SK-N-SH treated with all-trans-retinoic acid at 6 μM for 48 hours (cell line): Measurements from ENCODE around the gene GAK.

Experiments used
- ATAC-seq: fragments of 200-7000 bp; cut with Tn5 transposase; 3 replicates; pipeline ENCODE4 v1.9.1; 2020; ENCODE audit warnings: mild to moderate bottlenecking, moderate library complexity
- ARNTL ChIP-seq: fragments of 450-650 bp; formaldehyde crosslinking; IDR thresholded peaks from 2 replicates; pipeline ENCODE4 v1.5.0; 2020; ENCODE audit warnings: low read depth, mild to moderate bottlenecking, moderate library complexity, borderline replicate concordance
- BACH2 ChIP-seq: fragments of 250-450 bp; sonication (Bioruptor Pico); IDR thresholded peaks from 2 replicates; pipeline ENCODE4 v1.9.0; 2021; ENCODE audit warnings: mild to moderate bottlenecking, borderline replicate concordance
- CSDC2 ChIP-seq: fragments of 250-450 bp; sonication (Bioruptor Pico); IDR thresholded peaks from 2 replicates; pipeline ENCODE4 v1.5.0; 2020; ENCODE audit warnings: mild to moderate bottlenecking, moderate library complexity
- ESRRG ChIP-seq: fragments of 250-450 bp; sonication (Bioruptor Pico); IDR thresholded peaks from 2 replicates; pipeline ENCODE4 v1.6.1; 2021; ENCODE audit warnings: mild to moderate bottlenecking
- GLIS3 ChIP-seq: fragments of 250-450 bp; sonication (Bioruptor Pico); IDR thresholded peaks from 2 replicates; pipeline ENCODE4 v1.5.0; 2020; ENCODE audit warnings: mild to moderate bottlenecking, moderate library complexity
- ISL1 ChIP-seq: fragments of 250-450 bp; sonication (Bioruptor Pico); IDR thresholded peaks from 2 replicates; pipeline ENCODE4 v2.1.2; 2022; ENCODE audit warnings: mild to moderate bottlenecking, moderate library complexity
- OSR1 ChIP-seq: fragments of 250-450 bp; sonication (Bioruptor Pico); IDR thresholded peaks from 2 replicates; pipeline ENCODE4 v1.8.0; 2022; ENCODE audit warnings: moderate library complexity, mild to moderate bottlenecking, inconsistent platforms
- PPARA ChIP-seq: fragments of 250-450 bp; sonication (Bioruptor Pico); IDR thresholded peaks from 2 replicates; pipeline ENCODE4 v1.5.0; 2020; ENCODE audit warnings: mild to moderate bottlenecking, borderline replicate concordance
- RARB ChIP-seq: fragments of 250-450 bp; sonication (Bioruptor Pico); IDR thresholded peaks from 2 replicates; pipeline ENCODE4 v1.8.0; 2021; ENCODE audit warnings: mild to moderate bottlenecking, moderate library complexity
- TCF4 ChIP-seq: fragments of 250-450 bp; sonication (Bioruptor Pico); IDR thresholded peaks from 2 replicates; pipeline ENCODE4 v1.8.0; 2021; ENCODE audit warnings: mild to moderate bottlenecking, moderate library complexity, borderline replicate concordance
- ZC3H10 ChIP-seq: fragments of 250-450 bp; sonication (Bioruptor Pico); IDR thresholded peaks from 2 replicates; pipeline ENCODE4 v1.5.1; 2021; ENCODE audit warnings: mild to moderate bottlenecking, moderate library complexity
- ZFP3 ChIP-seq: fragments of 250-450 bp; sonication (Bioruptor Pico); IDR thresholded peaks from 2 replicates; pipeline ENCODE4 v1.5.0; 2020; ENCODE audit warnings: mild to moderate bottlenecking, moderate library complexity
- ZFP30 ChIP-seq: fragments of 450-650 bp; formaldehyde crosslinking; IDR thresholded peaks from 2 replicates; pipeline ENCODE4 v1.5.0; 2022; ENCODE audit warnings: mild to moderate bottlenecking, moderate library complexity
- ZNF565 ChIP-seq: fragments of 450-650 bp; formaldehyde crosslinking; conservative IDR thresholded peaks from 2 replicates; pipeline ENCODE4 v1.5.0; 2020; ENCODE audit warnings: low read depth, mild to moderate bottlenecking, moderate library complexity
- ZNF70 ChIP-seq: fragments of 450-650 bp; formaldehyde crosslinking; IDR thresholded peaks from 2 replicates; pipeline ENCODE4 v1.5.0; 2020; ENCODE audit warnings: mild to moderate bottlenecking, moderate library complexity
- ZNF8 ChIP-seq: fragments of 450-650 bp; formaldehyde crosslinking; IDR thresholded peaks from 2 replicates; pipeline ENCODE4 v1.5.0; 2020; ENCODE audit warnings: mild to moderate bottlenecking, moderate library complexity
- TF ChIP-seq, protein P1 (sequence below): fragments of 250-450 bp; sonication (Bioruptor Pico); IDR thresholded peaks from 2 replicates; pipeline ENCODE4 v1.5.1; 2021; ENCODE audit warnings: mild to moderate bottlenecking, moderate library complexity
- TF ChIP-seq, protein P2 (sequence below): fragments of 250-450 bp; sonication (Bioruptor Pico); IDR thresholded peaks from 2 replicates; pipeline ENCODE4 v1.8.0; 2021; ENCODE audit warnings: low read depth, mild to moderate bottlenecking, moderate library complexity, borderline replicate concordance
- TF ChIP-seq, protein P3 (sequence below): fragments of 250-450 bp; sonication (Bioruptor Pico); IDR thresholded peaks from 2 replicates; pipeline ENCODE4 v1.8.0; 2020; ENCODE audit warnings: mild to moderate bottlenecking, moderate library complexity, borderline replicate concordance
- TF ChIP-seq, protein P4 (sequence below): fragments of 250-450 bp; sonication (Bioruptor Pico); IDR thresholded peaks from 2 replicates; pipeline ENCODE4 v1.5.0; 2020; ENCODE audit warnings: mild to moderate bottlenecking, moderate library complexity
- TF ChIP-seq, protein P5 (sequence below): fragments of 250-450 bp; sonication (Bioruptor Pico); IDR thresholded peaks from 2 replicates; pipeline ENCODE4 v1.5.1; 2020; ENCODE audit warnings: low read depth, mild to moderate bottlenecking, moderate library complexity

GAK gene

DNA sequence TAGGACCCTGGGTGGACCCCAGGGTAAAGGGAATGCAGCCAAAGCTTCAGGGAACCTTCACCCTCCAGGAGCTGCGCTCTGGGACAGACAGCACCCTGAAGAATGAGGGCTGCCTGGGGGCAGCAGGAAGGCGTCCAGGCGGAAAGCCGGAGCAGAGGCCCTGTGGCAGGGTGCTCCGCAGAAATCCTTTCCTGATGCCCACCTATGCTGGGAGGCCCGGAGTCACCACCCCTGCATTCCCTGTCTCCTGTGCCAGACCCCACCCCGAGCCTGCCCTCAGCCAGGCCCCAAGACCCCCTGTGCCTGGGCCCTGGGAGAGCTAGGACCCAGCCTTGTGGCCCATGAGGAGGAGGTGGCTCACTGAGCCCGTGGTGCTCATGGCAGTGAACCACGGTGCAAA is 42.6 kb upstream of the GAK start:
- no peak for ATAC-seq
- TF ChIP-seq ISL1 (CRISPR knock-in tag) (no peak), TCF4 (CRISPR knock-in tag) (no peak), ZNF70 (no peak), GLIS3 (no peak), ZFP3 (CRISPR knock-in tag) (no peak), PPARA (CRISPR knock-in tag) (no peak), BACH2 (CRISPR knock-in tag) (no peak), ESRRG (CRISPR knock-in tag) (no peak), ZNF565 (CRISPR knock-in tag) (no peak), ZFP30 (CRISPR knock-in tag) (no peak), ARNTL (no peak)
- TF ChIP-seq, protein P1, sequence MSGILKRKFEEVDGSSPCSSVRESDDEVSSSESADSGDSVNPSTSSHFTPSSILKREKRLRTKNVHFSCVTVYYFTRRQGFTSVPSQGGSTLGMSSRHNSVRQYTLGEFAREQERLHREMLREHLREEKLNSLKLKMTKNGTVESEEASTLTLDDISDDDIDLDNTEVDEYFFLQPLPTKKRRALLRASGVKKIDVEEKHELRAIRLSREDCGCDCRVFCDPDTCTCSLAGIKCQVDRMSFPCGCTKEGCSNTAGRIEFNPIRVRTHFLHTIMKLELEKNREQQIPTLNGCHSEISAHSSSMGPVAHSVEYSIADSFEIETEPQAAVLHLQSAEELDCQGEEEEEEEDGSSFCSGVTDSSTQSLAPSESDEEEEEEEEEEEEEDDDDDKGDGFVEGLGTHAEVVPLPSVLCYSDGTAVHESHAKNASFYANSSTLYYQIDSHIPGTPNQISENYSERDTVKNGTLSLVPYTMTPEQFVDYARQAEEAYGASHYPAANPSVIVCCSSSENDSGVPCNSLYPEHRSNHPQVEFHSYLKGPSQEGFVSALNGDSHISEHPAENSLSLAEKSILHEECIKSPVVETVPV (CRISPR knock-in tag) = no peak

DNA sequence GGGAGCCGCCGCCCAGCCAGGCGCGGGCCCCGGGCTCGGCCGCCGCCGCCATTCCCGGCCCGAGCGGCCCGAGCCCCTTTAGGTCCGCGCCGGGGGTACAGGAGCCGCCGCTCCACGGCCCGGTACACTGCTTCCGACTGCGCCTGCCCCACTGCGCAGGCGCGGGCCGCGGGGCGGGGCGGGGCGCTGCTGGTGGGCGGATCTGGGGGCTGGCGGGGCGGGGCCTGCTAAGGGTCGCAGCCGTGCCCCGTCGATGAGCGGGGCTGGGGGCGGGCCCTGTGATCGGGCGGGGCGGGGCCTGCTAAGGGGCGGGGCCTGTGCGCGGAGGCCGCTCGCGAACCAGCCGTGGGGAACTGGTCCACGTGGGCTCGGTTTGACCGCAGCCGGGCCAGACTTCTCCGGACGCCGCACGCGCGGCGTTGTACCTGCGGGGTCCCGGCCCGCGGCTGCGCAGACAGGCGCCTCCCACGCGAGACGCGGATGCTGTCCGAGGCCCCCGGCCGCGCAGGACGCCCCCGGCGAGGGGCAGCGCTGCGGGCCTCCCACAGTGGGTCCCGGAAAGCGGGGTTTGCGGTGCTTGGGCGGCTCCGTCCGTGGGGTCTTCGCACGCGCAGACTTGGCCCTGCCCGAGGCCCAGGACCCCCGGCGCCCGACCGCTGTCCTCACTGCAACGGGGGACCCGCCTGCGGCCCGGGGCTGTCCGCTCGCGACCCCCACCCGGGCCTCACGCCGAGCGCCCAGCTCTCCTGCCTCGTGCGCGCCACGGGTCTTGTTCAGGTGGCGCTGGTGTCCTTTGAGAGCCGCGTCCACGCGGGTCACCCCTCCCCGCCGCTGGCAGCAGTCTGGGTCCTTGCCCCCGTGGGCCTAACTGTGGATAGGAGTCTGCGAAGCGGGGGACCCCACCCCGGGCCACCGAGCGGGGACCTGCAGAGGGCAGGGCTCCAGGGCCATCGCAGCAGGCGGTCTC is 41.6 kb upstream of the GAK start, which contains the start of gene DGKQ:
Gene DGKQ, minus strand, starts transcription at position 139 of the 967 bp plus-strand sequence. Its CDS starts 87 bp downstream, at position 52.
- TF ChIP-seq PPARA (CRISPR knock-in tag) (no peak), GLIS3 (no peak), ZC3H10 (CRISPR knock-in tag) (no peak), ISL1 (CRISPR knock-in tag) (no peak)
- TF ChIP-seq, protein P2, sequence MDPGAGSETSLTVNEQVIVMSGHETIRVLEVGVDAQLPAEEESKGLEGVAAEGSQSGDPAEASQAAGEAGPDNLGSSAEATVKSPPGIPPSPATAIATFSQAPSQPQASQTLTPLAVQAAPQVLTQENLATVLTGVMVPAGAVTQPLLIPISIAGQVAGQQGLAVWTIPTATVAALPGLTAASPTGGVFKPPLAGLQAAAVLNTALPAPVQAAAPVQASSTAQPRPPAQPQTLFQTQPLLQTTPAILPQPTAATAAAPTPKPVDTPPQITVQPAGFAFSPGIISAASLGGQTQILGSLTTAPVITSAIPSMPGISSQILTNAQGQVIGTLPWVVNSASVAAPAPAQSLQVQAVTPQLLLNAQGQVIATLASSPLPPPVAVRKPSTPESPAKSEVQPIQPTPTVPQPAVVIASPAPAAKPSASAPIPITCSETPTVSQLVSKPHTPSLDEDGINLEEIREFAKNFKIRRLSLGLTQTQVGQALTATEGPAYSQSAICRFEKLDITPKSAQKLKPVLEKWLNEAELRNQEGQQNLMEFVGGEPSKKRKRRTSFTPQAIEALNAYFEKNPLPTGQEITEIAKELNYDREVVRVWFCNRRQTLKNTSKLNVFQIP (CRISPR knock-in tag) = no peak
- TF ChIP-seq, protein P3, sequence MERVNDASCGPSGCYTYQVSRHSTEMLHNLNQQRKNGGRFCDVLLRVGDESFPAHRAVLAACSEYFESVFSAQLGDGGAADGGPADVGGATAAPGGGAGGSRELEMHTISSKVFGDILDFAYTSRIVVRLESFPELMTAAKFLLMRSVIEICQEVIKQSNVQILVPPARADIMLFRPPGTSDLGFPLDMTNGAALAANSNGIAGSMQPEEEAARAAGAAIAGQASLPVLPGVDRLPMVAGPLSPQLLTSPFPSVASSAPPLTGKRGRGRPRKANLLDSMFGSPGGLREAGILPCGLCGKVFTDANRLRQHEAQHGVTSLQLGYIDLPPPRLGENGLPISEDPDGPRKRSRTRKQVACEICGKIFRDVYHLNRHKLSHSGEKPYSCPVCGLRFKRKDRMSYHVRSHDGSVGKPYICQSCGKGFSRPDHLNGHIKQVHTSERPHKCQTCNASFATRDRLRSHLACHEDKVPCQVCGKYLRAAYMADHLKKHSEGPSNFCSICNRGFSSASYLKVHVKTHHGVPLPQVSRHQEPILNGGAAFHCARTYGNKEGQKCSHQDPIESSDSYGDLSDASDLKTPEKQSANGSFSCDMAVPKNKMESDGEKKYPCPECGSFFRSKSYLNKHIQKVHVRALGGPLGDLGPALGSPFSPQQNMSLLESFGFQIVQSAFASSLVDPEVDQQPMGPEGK (CRISPR knock-in tag) = no peak
- ATAC-seq = peak; percentile 87

DNA sequence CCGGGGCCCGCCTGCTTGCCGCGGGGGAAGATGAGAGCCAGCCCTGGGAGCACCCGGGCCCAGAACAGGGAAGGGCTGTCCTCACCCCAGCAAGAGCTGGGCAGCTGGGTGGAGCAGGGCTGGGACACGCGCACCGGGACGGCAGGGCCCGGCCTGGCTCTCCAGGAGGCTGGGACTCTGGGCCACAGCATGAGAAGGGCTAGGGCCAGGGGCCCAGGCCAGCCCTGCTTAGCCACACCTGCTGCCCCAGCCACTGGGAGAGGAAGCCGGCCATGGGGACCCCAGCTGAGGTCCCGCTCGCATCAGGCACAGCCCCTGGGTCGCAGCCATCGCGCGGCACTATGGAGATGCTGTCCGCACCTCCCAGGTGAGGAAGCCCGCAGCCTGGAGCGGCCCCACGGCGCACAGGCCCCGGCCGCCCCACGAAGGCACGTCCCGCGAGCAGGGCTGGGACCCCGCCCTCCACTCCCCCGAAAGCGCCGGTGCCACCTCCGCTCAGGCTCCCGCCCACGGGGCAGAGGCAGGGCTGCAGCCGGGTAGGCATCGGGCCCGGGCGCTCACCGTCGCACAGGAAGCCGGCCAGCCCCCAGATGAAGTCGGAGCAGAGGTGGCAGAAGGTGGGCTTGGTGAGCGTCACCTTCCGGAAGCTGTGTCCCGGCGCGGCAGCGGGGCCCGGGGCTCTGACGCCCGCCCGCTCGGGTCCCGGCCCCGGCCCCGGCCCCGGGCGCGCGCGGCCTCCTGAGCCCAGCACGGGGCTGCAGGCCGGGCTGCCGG is 40.7 kb upstream of the GAK start:
- no peak for TF ChIP-seq ZNF8 (CRISPR knock-in tag)
- no peak for TF ChIP-seq ISL1 (CRISPR knock-in tag)
- no peak for TF ChIP-seq OSR1 (CRISPR knock-in tag)
- no peak for TF ChIP-seq ESRRG (CRISPR knock-in tag)
- TF ChIP-seq CSDC2 (CRISPR knock-in tag) = no peak
- TF ChIP-seq TCF4 (CRISPR knock-in tag) = no peak
- TF ChIP-seq, protein P4, sequence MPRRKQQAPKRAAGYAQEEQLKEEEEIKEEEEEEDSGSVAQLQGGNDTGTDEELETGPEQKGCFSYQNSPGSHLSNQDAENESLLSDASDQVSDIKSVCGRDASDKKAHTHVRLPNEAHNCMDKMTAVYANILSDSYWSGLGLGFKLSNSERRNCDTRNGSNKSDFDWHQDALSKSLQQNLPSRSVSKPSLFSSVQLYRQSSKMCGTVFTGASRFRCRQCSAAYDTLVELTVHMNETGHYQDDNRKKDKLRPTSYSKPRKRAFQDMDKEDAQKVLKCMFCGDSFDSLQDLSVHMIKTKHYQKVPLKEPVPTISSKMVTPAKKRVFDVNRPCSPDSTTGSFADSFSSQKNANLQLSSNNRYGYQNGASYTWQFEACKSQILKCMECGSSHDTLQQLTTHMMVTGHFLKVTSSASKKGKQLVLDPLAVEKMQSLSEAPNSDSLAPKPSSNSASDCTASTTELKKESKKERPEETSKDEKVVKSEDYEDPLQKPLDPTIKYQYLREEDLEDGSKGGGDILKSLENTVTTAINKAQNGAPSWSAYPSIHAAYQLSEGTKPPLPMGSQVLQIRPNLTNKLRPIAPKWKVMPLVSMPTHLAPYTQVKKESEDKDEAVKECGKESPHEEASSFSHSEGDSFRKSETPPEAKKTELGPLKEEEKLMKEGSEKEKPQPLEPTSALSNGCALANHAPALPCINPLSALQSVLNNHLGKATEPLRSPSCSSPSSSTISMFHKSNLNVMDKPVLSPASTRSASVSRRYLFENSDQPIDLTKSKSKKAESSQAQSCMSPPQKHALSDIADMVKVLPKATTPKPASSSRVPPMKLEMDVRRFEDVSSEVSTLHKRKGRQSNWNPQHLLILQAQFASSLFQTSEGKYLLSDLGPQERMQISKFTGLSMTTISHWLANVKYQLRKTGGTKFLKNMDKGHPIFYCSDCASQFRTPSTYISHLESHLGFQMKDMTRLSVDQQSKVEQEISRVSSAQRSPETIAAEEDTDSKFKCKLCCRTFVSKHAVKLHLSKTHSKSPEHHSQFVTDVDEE (CRISPR knock-in tag) = no peak
- TF ChIP-seq, protein P5, sequence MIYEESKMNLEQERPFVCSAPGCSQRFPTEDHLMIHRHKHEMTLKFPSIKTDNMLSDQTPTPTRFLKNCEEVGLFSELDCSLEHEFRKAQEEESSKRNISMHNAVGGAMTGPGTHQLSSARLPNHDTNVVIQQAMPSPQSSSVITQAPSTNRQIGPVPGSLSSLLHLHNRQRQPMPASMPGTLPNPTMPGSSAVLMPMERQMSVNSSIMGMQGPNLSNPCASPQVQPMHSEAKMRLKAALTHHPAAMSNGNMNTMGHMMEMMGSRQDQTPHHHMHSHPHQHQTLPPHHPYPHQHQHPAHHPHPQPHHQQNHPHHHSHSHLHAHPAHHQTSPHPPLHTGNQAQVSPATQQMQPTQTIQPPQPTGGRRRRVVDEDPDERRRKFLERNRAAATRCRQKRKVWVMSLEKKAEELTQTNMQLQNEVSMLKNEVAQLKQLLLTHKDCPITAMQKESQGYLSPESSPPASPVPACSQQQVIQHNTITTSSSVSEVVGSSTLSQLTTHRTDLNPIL (CRISPR knock-in tag) = no peak
- no peak for TF ChIP-seq RARB (CRISPR knock-in tag)
- TF ChIP-seq GLIS3 = no peak
- TF ChIP-seq, protein P1 (CRISPR knock-in tag) = no peak
- no peak for TF ChIP-seq ZFP30 (CRISPR knock-in tag)
- no peak for TF ChIP-seq ZC3H10 (CRISPR knock-in tag)
- TF ChIP-seq, protein P3 (CRISPR knock-in tag) = no peak
- no peak for TF ChIP-seq ARNTL
- no peak for TF ChIP-seq PPARA (CRISPR knock-in tag)
- peak; percentile 63 for ATAC-seq
